Measurements from ENCODE around the gene BRMS1.
"Not testable (repeated sequence)": the region's sequence is repeated elsewhere in the genome, so short reads cannot be mapped to it uniquely, and the experiment has no call there.

BRMS1 gene

DNA sequence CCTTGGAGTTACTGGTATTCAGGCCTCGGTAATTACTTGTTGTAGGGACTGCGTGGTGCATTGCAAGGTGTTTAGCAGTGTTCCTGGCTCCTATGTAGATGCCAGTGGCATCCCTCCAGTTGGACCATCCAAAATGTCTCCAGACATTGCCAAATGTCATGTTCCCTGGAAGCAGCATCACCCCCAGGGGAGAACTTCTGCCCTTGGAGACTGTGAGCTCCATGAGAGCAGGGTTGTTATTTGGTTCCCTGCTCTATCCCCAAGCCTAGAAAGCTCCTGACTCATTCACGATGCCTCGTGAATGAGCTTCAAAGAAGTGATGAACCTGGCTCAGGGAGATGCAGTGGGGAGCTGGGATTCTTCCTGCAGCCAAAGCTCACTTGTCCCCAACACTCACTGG, 23.3 kb downstream of the BRMS1 start:
- TF ChIP-seq, protein P1, sequence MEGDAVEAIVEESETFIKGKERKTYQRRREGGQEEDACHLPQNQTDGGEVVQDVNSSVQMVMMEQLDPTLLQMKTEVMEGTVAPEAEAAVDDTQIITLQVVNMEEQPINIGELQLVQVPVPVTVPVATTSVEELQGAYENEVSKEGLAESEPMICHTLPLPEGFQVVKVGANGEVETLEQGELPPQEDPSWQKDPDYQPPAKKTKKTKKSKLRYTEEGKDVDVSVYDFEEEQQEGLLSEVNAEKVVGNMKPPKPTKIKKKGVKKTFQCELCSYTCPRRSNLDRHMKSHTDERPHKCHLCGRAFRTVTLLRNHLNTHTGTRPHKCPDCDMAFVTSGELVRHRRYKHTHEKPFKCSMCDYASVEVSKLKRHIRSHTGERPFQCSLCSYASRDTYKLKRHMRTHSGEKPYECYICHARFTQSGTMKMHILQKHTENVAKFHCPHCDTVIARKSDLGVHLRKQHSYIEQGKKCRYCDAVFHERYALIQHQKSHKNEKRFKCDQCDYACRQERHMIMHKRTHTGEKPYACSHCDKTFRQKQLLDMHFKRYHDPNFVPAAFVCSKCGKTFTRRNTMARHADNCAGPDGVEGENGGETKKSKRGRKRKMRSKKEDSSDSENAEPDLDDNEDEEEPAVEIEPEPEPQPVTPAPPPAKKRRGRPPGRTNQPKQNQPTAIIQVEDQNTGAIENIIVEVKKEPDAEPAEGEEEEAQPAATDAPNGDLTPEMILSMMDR (IDR thresholded peaks at IDR 0.05; ENCODE audit: low read length), result no peak
- TF ChIP-seq EZH2phosphoT487 (IDR thresholded peaks at IDR 0.05; ENCODE audit: low read length), result no peak
- TF ChIP-seq EZH2 (optimal IDR thresholded peaks at IDR 0.05; ENCODE audit: low read depth, low read length), result no peak
- Histone ChIP-seq H3K4me1 (ENCODE audit: low read length) (no peaks in the 10 kb centered on the region), H3K4me2 (ENCODE audit: low read depth, low read length) (no peak overlapping the region)

DNA sequence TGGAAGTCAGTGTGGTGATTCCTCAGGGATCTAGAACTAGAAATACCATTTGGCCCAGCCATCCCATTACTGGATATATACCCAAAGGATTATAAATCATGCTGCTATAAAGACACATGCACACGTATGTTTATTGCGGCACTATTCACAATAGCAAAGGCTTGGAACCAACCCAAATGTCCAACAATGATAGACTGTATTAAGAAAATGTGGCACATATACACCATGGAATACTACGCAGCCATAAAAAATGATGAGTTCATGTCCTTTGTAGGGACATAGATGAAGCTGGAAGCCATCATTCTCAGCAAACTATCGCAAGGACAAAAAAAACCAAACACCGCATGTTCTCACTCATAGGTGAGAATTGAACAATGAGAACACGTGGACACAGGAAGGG, 24.2 kb downstream of the BRMS1 start:
- H3K9me2 ChIP-seq (replicated peaks; ENCODE audit: insufficient read depth, low read length); H4K20me1 ChIP-seq (ENCODE audit: insufficient read depth, low read length); H3K79me2 ChIP-seq (ENCODE audit: low read length); DNase-seq; H3K27ac ChIP-seq (ENCODE audit: low read length); H3K4me2 ChIP-seq (ENCODE audit: low read depth, low read length); H3F3A ChIP-seq (ENCODE audit: insufficient read depth, low read length); H3K4me1 ChIP-seq (ENCODE audit: low read length); H3K9me3 ChIP-seq (replicated peaks; ENCODE audit: insufficient read depth, low read length); H3K4me3 ChIP-seq (ENCODE audit: low read length); H3K9ac ChIP-seq (ENCODE audit: low read length); H2AFZ ChIP-seq (ENCODE audit: low read length); H3K36me3 ChIP-seq (replicated peaks; ENCODE audit: insufficient read depth, low read length): not testable (repeated sequence)
- H3K27me3 ChIP-seq (replicated peaks; ENCODE audit: insufficient read depth, low read length), result peaks cover 52% of the 10 kb centered on the region

More for the DNA sequence above, 23.3 kb downstream of the BRMS1 start:
- H3K27me3 ChIP-seq (replicated peaks; ENCODE audit: insufficient read depth, low read length), result peaks cover 43% of the 10 kb centered on the region
- H4K20me1 ChIP-seq (ENCODE audit: insufficient read depth, low read length), result no peaks in the 10 kb centered on the region
- H3K36me3 ChIP-seq (replicated peaks; ENCODE audit: insufficient read depth, low read length), result no peaks in the 10 kb centered on the region
- no peaks in the 10 kb centered on the region for H3K9me3 ChIP-seq (replicated peaks; ENCODE audit: insufficient read depth, low read length)
- no peaks in the 10 kb centered on the region for H3F3A ChIP-seq (ENCODE audit: insufficient read depth, low read length)
- H3K9ac ChIP-seq (ENCODE audit: low read length), result no peak overlapping the region
- H3K27ac ChIP-seq (ENCODE audit: low read length), result no peak overlapping the region
- no peaks in the 10 kb centered on the region for H3K9me2 ChIP-seq (replicated peaks; ENCODE audit: insufficient read depth, low read length)
- DNase-seq, result no peak
- no peak overlapping the region for H3K4me3 ChIP-seq (ENCODE audit: low read length)
- H3K79me2 ChIP-seq (ENCODE audit: low read length), result no peaks in the 10 kb centered on the region
- H2AFZ ChIP-seq (ENCODE audit: low read length), result no peak overlapping the region

DNA sequence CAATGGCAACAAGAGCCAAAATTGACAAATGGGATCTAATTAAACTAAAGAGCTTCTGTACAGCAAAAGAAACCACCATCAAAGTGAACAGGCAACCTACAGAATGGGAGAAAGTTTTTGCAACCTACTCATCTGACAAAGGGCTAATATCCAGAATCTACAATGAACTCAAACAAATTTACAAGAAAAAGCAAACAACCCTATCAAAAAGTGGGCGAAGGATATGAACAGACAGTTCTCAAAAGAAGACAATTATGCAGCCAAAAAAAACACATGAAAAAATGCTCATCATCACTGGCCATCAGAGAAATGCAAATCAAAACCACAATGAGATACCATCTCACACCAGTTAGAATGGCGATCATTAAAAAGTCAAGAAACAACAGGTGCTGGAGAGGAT, 24.6 kb downstream of the BRMS1 start:
- not testable (repeated sequence) for H3K79me2 ChIP-seq (ENCODE audit: low read length); H3K9ac ChIP-seq (ENCODE audit: low read length); H3K36me3 ChIP-seq (replicated peaks; ENCODE audit: insufficient read depth, low read length); H2AFZ ChIP-seq (ENCODE audit: low read length); DNase-seq; H3K27ac ChIP-seq (ENCODE audit: low read length); H3K9me2 ChIP-seq (replicated peaks; ENCODE audit: insufficient read depth, low read length); H3K4me3 ChIP-seq (ENCODE audit: low read length); H3K4me1 ChIP-seq (ENCODE audit: low read length); H4K20me1 ChIP-seq (ENCODE audit: insufficient read depth, low read length); H3K4me2 ChIP-seq (ENCODE audit: low read depth, low read length); H3K9me3 ChIP-seq (replicated peaks; ENCODE audit: insufficient read depth, low read length); H3F3A ChIP-seq (ENCODE audit: insufficient read depth, low read length)
- peaks cover 57% of the 10 kb centered on the region for H3K27me3 ChIP-seq (replicated peaks; ENCODE audit: insufficient read depth, low read length)

DNA sequence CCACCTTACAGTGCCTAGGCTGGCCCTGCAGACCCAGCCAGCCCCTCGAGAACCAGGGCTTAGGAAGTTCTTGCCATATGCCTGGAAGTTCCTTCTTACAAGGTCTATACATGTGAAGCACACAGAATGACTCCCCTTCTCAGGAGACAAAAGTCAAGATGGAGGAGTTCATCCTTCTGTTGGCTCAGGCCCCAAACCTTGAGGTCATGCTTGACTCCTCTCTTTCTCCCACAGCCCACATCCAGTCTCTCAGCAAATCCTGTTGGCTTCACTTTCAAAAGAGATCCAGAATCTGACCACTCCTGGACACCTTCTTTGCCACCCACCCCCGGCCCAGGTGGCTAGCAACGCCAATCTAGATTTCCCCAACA, 26.3 kb downstream of the BRMS1 start:
- Histone ChIP-seq H3K9ac (ENCODE audit: low read length) (no peak overlapping the region), H3F3A (ENCODE audit: insufficient read depth, low read length) (no peaks in the 10 kb centered on the region), H4K20me1 (ENCODE audit: insufficient read depth, low read length) (no peaks in the 10 kb centered on the region), H3K36me3 (replicated peaks; ENCODE audit: insufficient read depth, low read length) (no peaks in the 10 kb centered on the region), H3K4me2 (ENCODE audit: low read depth, low read length) (no peak overlapping the region), H3K9me3 (replicated peaks; ENCODE audit: insufficient read depth, low read length) (no peaks in the 10 kb centered on the region), H3K27ac (ENCODE audit: low read length) (no peak overlapping the region), H3K27me3 (replicated peaks; ENCODE audit: insufficient read depth, low read length) (peaks cover 73% of the 10 kb centered on the region), H3K79me2 (ENCODE audit: low read length) (no peaks in the 10 kb centered on the region), H3K9me2 (replicated peaks; ENCODE audit: insufficient read depth, low read length) (no peaks in the 10 kb centered on the region), H2AFZ (ENCODE audit: low read length) (no peak overlapping the region), H3K4me3 (ENCODE audit: low read length) (no peak overlapping the region), H3K4me1 (ENCODE audit: low read length) (no peaks in the 10 kb centered on the region)
- TF ChIP-seq, protein P1 (IDR thresholded peaks at IDR 0.05; ENCODE audit: low read length), result no peak
- no peak for TF ChIP-seq EZH2 (optimal IDR thresholded peaks at IDR 0.05; ENCODE audit: low read depth, low read length)
- TF ChIP-seq EZH2phosphoT487 (IDR thresholded peaks at IDR 0.05; ENCODE audit: low read length), result no peak
- no peak for DNase-seq

All from MM.1S (cell line).